Fibroblast of lung (primary cell): ENCODE data around the gene PIP4P1. TPM values are rescaled to one million over a fixed set of nuclear protein-coding genes. Genes with fewer than 3 reads are reported as not detected.
"Not testable (repeated sequence)": the region's sequence is repeated elsewhere in the genome, so short reads cannot be mapped to it uniquely, and the experiment has no call there.

ENCODE experiments used
- DNase-seq, 2 donors: peaks; one replicate each; pipeline versions ENCODE4 v3.0.0 to v3.0.0-alpha.2; 2010; ENCODE audit warnings: low read depth in 2 of 2
- H2AFZ ChIP-seq: 2 replicates; pipeline ENCODE4 v1.5.1; 2012; ENCODE audit warnings: low read length, control low read depth, inconsistent platforms
- H3K27ac ChIP-seq: 2 replicates; pipeline ENCODE4 v1.5.1; 2011; ENCODE audit warnings: low read length, control low read depth; ENCODE audit not compliant: insufficient read depth
- H3K27me3 ChIP-seq: 2 replicates; pipeline ENCODE4 v1.5.1; 2011; ENCODE audit warnings: mild to moderate bottlenecking, low read length; ENCODE audit not compliant: control insufficient read depth, insufficient read depth
- H3K36me3 ChIP-seq: 2 replicates; pipeline ENCODE4 v1.5.1; 2011; ENCODE audit warnings: low read length; ENCODE audit not compliant: control insufficient read depth, insufficient read depth
- H3K4me1 ChIP-seq: 2 replicates; pipeline ENCODE4 v1.5.1; 2011; ENCODE audit warnings: low read length; ENCODE audit not compliant: control insufficient read depth, insufficient read depth; ENCODE audit errors: extremely low read depth
- H3K4me2 ChIP-seq: 2 replicates; pipeline ENCODE4 v1.5.1; 2011; ENCODE audit warnings: low read length, control low read depth; ENCODE audit not compliant: insufficient read depth; ENCODE audit errors: extremely low read depth
- H3K4me3 ChIP-seq, 4 experiments: fragments of 200-600 bp in 1 of 4; sonication (generic) in 1 of 4; replicated peaks in 1 of 4; 2 replicates each; pipeline ENCODE4 v1.5.1; 2011 to 2016; ENCODE audit warnings: low read length in 4 of 4, low read depth in 3 of 4, mild to moderate bottlenecking in 3 of 4, control low read depth in 2 of 4, inconsistent platforms in 1 of 4, mixed read lengths in 1 of 4; ENCODE audit not compliant: insufficient read depth in 1 of 4; ENCODE audit errors: control extremely low read depth in 1 of 4
- H3K79me2 ChIP-seq: 2 replicates; pipeline ENCODE4 v1.5.1; 2012; ENCODE audit warnings: mild to moderate bottlenecking, low read length, inconsistent platforms; ENCODE audit not compliant: control insufficient read depth, insufficient read depth
- H3K9ac ChIP-seq: 2 replicates; pipeline ENCODE4 v1.5.1; 2011; ENCODE audit warnings: mild to moderate bottlenecking, low read length, control low read depth; ENCODE audit not compliant: insufficient read depth
- H3K9me3 ChIP-seq: 2 replicates; pipeline ENCODE4 v1.5.1; 2012; ENCODE audit warnings: low read depth, low read length; ENCODE audit not compliant: control insufficient read depth, insufficient read depth
- H4K20me1 ChIP-seq: 2 replicates; pipeline ENCODE4 v1.5.1; 2011; ENCODE audit warnings: low read length; ENCODE audit not compliant: control insufficient read depth, insufficient read depth; ENCODE audit errors: extremely low read depth
- CTCF ChIP-seq, 2 donors: IDR thresholded peaks in 1 of 2; conservative IDR thresholded peaks in 1 of 2; 1 replicate in 1 of 2; 2 replicates in 1 of 2; pipeline ENCODE4 v1.5.1; 2011 to 2012; ENCODE audit warnings: low read length in 2 of 2, control low read depth in 1 of 2, inconsistent platforms in 1 of 2, low read depth in 1 of 2, mild to moderate bottlenecking in 1 of 2
- EZH2 ChIP-seq: IDR thresholded peaks from 2 replicates; pipeline ENCODE4 v1.5.1; 2012; ENCODE audit warnings: low read length, control low read depth, mild to moderate bottlenecking; ENCODE audit errors: missing control alignments
- polyA plus RNA-seq, 2 donors: library from polyadenylated mRNA; depleted of rRNA in 1 of 2; stranded (reverse) in 1 of 2; unstranded in 1 of 2; fragments of >200 nt; gene quantifications; 2 replicates each; pipeline ENCODE4 v1.2.1, GENCODE V29; 2011 to 2012; ENCODE audit warnings: missing spikeins in 1 of 2
- total RNA-seq: library from RNA; depleted of rRNA; stranded (reverse); fragments of >200 nt; gene quantifications from 2 replicates; pipeline ENCODE4 v1.2.1, GENCODE V29; 2014

PIP4P1 gene
- total and polyA plus RNA-seq, 2 donors (not counting 1 experiment from before 2014, with no cell fraction given) = 30.9 to 34.9 TPM

- no peaks in the 10 kb centered on the region for H4K20me1 ChIP-seq
- H3K79me2 ChIP-seq = no peaks in the 10 kb centered on the region
- H3K9me3 ChIP-seq = no peaks in the 10 kb centered on the region
- TF ChIP-seq CTCF (conservative IDR thresholded peaks at IDR 0.05 in 1 of 2, IDR thresholded peaks at IDR 0.05 in 1 of 2; ENCODE audit: low read depth in 1 of 2, low read length in 2 of 2) = no peak
- no peak for TF ChIP-seq EZH2
- no peak overlapping the region for H3K4me3 ChIP-seq
- no peak for DNase-seq
- no peaks in the 10 kb centered on the region for H3K4me1 ChIP-seq
- H3K36me3 ChIP-seq = peaks cover 10% of the 10 kb centered on the region
- no peak overlapping the region for H3K27ac ChIP-seq
- H2AFZ ChIP-seq = no peak overlapping the region
- H3K4me2 ChIP-seq = no peak overlapping the region
- H3K9ac ChIP-seq = no peak overlapping the region
- no peaks in the 10 kb centered on the region for H3K27me3 ChIP-seq
Measured at GRCh38 chr14:20446889-20447288, 14.3 kb downstream of the PIP4P1 start.

DNA sequence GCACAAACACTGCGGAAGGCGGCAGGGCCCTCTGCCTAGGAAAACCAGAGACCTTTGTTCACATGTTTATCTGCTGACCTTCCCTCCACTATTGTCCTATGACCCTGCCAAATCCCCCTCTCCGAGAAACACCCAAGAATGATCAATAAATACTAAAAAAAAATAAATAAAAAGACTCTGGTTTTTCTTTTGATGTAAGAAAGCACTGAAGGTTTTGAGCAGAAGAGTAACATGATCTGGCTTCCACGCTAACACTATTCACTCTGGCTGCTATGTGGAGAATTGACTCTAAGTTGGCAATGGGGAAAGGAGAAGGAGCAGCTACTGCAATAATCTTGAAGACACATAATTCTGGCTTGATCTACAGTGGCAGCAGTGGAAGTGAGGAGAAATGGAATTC is 17.6 kb downstream of the PIP4P1 start:
- not testable (repeated sequence) for H3K79me2 ChIP-seq, H3K9me3 ChIP-seq, H3K4me2 ChIP-seq, H3K36me3 ChIP-seq, H3K27ac ChIP-seq, DNase-seq, H3K4me3 ChIP-seq, H3K9ac ChIP-seq, H3K27me3 ChIP-seq, H4K20me1 ChIP-seq, H2AFZ ChIP-seq, H3K4me1 ChIP-seq

GRCh38 chr14:20441461-20441860 is 19.8 kb downstream of the PIP4P1 start:
- Histone ChIP-seq H4K20me1 (no peaks in the 10 kb centered on the region), H2AFZ (no peak overlapping the region), H3K79me2 (no peaks in the 10 kb centered on the region), H3K36me3 (peaks cover 3% of the 10 kb centered on the region), H3K27ac (no peak overlapping the region), H3K9ac (no peak overlapping the region), H3K27me3 (no peaks in the 10 kb centered on the region), H3K4me2 (no peak overlapping the region), H3K4me3 (no peak overlapping the region), H3K4me1 (no peaks in the 10 kb centered on the region), H3K9me3 (no peaks in the 10 kb centered on the region)
- TF ChIP-seq EZH2 = no peak
- no peak for TF ChIP-seq CTCF (conservative IDR thresholded peaks at IDR 0.05 in 1 of 2, IDR thresholded peaks at IDR 0.05 in 1 of 2; ENCODE audit: low read depth in 1 of 2, low read length in 2 of 2)
- no peak for DNase-seq
